Activated naive CD8-positive, alpha-beta T cell (primary cell): Measurements from ENCODE around the gene AGTPBP1.
A peak's percentile ranks its signal among the peaks of the same experiment; 100 is the strongest.
"Not testable (repeated sequence)": the region's sequence is repeated elsewhere in the genome, so short reads cannot be mapped to it uniquely, and the experiment has no call there.

Experiments
- H3K27ac Mint-ChIP-seq: one replicate; pipeline ENCODE4 v1.8.0; 2021; ENCODE audit warnings: mixed read lengths
- H3K27me3 Mint-ChIP-seq: one replicate; pipeline ENCODE4 v1.8.0; 2021; ENCODE audit warnings: mixed read lengths
- H3K36me3 Mint-ChIP-seq: one replicate; pipeline ENCODE4 v1.8.0; 2021; ENCODE audit warnings: mixed read lengths
- H3K4me1 Mint-ChIP-seq: one replicate; pipeline ENCODE4 v1.8.0; 2021; ENCODE audit warnings: low read depth, mixed read lengths
- H3K4me3 Mint-ChIP-seq: one replicate; pipeline ENCODE4 v1.8.0; 2021; ENCODE audit warnings: mild to moderate bottlenecking, mixed read lengths
- H3K9me3 Mint-ChIP-seq: one replicate; pipeline ENCODE4 v1.8.0; 2021; ENCODE audit warnings: low read depth, mixed read lengths

AGTPBP1 gene, protein sequence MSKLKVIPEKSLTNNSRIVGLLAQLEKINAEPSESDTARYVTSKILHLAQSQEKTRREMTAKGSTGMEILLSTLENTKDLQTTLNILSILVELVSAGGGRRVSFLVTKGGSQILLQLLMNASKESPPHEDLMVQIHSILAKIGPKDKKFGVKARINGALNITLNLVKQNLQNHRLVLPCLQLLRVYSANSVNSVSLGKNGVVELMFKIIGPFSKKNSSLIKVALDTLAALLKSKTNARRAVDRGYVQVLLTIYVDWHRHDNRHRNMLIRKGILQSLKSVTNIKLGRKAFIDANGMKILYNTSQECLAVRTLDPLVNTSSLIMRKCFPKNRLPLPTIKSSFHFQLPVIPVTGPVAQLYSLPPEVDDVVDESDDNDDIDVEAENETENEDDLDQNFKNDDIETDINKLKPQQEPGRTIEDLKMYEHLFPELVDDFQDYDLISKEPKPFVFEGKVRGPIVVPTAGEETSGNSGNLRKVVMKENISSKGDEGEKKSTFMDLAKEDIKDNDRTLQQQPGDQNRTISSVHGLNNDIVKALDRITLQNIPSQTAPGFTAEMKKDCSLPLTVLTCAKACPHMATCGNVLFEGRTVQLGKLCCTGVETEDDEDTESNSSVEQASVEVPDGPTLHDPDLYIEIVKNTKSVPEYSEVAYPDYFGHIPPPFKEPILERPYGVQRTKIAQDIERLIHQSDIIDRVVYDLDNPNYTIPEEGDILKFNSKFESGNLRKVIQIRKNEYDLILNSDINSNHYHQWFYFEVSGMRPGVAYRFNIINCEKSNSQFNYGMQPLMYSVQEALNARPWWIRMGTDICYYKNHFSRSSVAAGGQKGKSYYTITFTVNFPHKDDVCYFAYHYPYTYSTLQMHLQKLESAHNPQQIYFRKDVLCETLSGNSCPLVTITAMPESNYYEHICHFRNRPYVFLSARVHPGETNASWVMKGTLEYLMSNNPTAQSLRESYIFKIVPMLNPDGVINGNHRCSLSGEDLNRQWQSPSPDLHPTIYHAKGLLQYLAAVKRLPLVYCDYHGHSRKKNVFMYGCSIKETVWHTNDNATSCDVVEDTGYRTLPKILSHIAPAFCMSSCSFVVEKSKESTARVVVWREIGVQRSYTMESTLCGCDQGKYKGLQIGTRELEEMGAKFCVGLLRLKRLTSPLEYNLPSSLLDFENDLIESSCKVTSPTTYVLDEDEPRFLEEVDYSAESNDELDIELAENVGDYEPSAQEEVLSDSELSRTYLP

DNA sequence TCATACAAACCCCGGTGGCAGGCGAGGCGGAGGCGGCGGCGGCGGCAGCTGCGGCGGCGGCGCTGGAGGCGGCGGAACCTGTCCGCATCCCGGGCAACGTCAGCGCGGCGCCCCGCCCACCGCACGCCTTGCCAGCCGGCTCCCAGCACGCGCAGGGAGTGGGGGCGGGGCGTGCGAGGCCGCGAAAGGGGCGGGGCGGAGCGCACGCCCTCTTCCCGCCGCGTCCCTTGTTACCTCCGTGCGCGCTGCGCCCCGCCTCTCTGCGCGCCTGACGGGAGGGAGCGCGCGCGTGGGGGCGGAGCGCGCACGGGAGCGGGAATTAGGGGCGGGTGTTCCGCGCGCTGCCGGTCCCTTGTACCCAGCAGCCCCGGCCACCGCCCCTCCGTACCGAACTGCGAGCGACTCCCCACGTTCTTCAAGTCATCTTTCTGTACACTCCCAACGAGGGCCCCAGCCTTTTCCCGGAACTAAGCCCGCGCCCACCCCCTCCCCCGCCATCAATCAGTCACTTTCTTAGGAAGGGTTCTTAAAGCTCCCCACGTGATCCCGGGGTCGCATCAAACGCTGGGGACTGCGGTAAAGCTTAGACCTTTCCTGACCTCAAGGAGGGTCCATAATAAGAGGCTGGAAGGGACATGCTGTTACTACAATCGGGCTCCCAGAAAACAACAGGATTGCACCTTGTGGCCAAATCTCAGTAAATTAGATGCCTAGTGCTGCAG lies at the start of gene AGTPBP1:
Gene AGTPBP1, minus strand, starts transcription at position 80 of the 722 bp plus-strand sequence. CDS start 29,421 bp downstream, outside the sequence.
- Mint-ChIP-seq H3K4me1 (peaks cover 39% of the 10 kb centered on the region), H3K27me3 (no peaks in the 10 kb centered on the region), H3K9me3 (no peaks in the 10 kb centered on the region), H3K36me3 (peaks cover 3% of the 10 kb centered on the region), H3K4me3 (peak within 1 kb of the TSS; percentile 96), H3K27ac (peak within 1 kb of the TSS; percentile 97)

DNA sequence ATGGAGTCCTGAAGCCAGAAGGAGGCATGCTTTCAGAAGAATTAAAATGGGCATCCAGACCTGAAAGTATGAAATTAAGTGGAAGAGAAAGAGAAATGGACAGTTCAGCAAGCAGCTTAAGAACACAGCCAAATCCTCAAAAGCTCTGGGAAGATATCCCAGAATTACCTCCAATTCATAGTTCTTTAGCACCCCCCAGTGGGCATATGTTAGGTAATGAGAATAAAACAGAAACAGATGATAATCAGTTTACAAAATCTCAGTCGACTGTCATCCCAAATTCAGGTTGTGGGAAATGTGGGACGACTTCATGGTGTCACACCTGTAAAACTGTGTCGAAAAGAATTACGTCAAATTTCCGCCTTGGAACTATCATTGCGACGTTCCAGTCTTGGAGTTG lies 44.4 kb upstream of the AGTPBP1 start:
- H3K27me3 Mint-ChIP-seq, H3K9me3 Mint-ChIP-seq, H3K4me1 Mint-ChIP-seq, H3K27ac Mint-ChIP-seq, H3K36me3 Mint-ChIP-seq, H3K4me3 Mint-ChIP-seq: not testable (repeated sequence)

DNA sequence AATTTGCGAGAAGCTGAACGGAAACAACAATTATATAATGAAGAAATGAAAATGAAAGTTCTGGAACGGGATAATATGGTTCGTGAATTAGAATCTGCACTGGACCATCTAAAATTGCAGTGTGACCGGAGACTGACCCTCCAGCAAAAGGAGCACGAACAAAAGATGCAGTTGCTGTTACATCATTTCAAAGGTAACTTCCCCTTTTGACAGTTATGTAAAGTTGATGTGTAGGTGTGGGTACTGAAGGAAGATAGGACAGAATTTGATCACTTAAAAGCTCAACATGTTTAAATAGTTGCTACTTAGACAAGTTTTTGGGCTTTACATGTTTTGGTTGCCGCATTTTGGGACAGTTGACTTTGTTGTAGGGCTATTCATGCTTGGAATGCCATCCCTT lies 32.1 kb upstream of the AGTPBP1 start:
- not testable (repeated sequence) for H3K4me3 Mint-ChIP-seq, H3K27ac Mint-ChIP-seq, H3K9me3 Mint-ChIP-seq, H3K36me3 Mint-ChIP-seq, H3K4me1 Mint-ChIP-seq, H3K27me3 Mint-ChIP-seq

DNA sequence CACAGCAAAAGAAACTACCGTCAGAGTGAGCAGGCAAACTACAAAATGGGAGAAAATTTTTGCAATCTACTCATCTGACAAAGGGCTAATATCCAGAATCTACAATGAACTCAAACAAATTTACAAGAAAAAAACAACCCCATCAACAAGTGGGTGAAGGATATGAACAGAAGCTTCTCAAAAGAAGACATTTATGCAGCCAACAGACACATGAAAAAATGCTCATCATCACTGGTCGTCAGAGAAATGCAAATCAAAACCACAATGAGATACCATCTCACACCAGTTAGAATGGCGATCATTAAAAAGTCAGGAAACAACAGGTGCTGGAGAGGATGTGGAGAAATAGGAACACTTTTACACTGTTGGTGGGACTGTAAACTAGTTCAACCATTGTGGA lies 20.0 kb upstream of the AGTPBP1 start:
- H3K27me3 Mint-ChIP-seq, H3K36me3 Mint-ChIP-seq, H3K4me3 Mint-ChIP-seq, H3K9me3 Mint-ChIP-seq, H3K4me1 Mint-ChIP-seq, H3K27ac Mint-ChIP-seq: not testable (repeated sequence)

DNA sequence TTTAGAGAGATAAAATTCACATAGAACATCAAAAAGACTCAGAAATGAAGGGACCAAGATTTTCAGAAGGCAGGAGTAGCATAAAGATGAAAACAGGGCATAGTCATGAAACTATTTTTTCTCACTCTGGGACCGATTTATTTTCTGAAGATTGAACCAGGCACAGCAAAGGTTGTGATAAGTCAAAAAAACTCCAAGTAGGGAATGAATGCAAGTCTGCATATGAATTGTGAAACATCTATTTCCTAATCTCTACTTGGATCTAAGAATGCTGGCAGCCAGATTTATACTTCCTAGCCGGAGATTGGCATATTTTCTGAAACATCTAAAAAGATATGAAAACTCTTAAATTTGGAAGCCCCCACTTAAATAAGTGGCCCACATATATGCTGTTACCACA lies 16.0 kb upstream of the AGTPBP1 start:
- not testable (repeated sequence) for H3K27ac Mint-ChIP-seq, H3K36me3 Mint-ChIP-seq, H3K27me3 Mint-ChIP-seq, H3K4me1 Mint-ChIP-seq, H3K9me3 Mint-ChIP-seq, H3K4me3 Mint-ChIP-seq

DNA sequence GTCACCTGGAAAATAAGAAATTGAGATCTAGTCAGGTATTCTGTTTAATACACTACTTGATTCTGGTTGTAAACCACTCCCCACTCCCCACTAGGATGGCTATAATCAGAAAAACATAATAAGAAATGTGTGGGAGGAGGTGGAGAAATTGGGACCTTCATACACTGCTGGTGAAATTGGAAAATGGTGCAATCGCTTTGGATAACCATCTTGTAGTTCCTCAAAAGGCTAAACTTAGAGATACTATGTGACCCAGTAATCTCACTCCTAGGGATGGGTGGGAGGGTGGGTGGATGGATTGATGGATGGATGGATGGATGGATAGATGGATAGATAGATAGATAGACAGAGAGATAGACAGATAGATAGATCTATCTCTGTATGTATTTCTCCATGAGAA lies 14.5 kb upstream of the AGTPBP1 start:
- not testable (repeated sequence) for H3K4me1 Mint-ChIP-seq, H3K27ac Mint-ChIP-seq, H3K27me3 Mint-ChIP-seq, H3K36me3 Mint-ChIP-seq, H3K4me3 Mint-ChIP-seq, H3K9me3 Mint-ChIP-seq

DNA sequence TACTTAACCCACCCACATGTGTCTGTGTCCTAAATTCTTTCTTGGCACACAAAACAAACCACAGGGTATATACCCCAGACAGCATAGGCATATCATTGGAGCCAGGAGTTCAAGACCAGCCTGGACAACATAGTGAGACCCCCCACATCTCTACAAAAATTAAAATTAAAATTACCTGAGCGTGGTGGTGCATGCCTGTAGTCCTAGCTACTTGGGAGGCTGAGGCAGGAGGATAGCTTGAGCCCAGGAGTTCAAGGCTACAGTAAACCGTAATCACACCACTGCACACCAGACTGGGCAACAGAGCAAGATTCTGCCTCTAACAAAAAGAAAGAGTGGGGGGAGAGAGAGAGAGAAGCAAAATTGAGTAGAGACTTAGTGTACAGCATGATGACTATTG lies 4.6 kb upstream of the AGTPBP1 start:
- no peaks in the 10 kb centered on the region for H3K36me3 Mint-ChIP-seq
- H3K9me3 Mint-ChIP-seq: no peaks in the 10 kb centered on the region
- H3K4me1 Mint-ChIP-seq: peaks cover 9% of the 10 kb centered on the region
- no peak overlapping the region for H3K27ac Mint-ChIP-seq
- H3K4me3 Mint-ChIP-seq: no peak overlapping the region
- peaks cover 3% of the 10 kb centered on the region for H3K27me3 Mint-ChIP-seq

DNA sequence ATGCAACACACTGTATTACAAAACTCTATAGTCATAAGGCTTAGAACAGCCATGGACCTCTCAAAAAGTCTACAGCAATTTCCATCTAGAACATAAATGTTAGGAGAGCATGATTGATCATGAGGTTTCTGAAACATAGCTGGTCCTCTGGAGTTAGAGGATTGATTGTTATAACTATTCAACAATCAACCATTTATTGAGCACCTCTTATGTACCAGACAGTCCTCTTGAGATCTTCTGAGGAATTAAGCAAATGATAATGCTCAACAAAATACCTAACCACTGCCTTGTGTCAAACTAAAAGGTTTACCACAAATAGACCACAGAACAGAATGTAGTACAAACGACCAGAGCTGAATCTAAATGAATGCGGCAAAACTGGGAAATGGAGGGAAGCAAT lies 3.4 kb upstream of the AGTPBP1 start:
- Mint-ChIP-seq H3K27ac (no peak overlapping the region), H3K9me3 (no peaks in the 10 kb centered on the region), H3K4me3 (no peak overlapping the region), H3K27me3 (peaks cover 2% of the 10 kb centered on the region), H3K36me3 (peaks cover 3% of the 10 kb centered on the region), H3K4me1 (peaks cover 16% of the 10 kb centered on the region)

DNA sequence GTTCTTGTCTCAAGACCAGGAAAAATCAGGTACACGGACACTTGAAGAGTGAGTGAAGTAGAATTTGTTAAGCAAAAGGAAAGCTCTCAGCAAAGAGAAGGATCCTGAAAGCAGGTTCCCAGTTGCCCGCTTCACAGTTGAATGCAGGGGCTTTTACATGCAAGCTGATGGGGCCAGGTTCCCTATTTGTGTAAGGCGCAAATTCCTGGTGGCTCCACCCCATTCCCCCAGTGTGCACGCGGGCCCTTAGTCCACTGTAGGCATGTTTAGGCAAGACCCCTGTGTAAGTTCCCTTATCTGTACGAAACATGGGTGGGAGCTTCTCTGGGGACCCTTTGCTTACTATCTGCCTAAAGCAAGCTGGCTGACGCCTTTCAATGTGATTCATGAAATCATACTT lies 2.7 kb upstream of the AGTPBP1 start:
- Mint-ChIP-seq H3K9me3 (no peaks in the 10 kb centered on the region), H3K36me3 (peaks cover 3% of the 10 kb centered on the region), H3K4me1 (peaks cover 20% of the 10 kb centered on the region), H3K4me3 (no peak overlapping the region), H3K27ac (no peak overlapping the region), H3K27me3 (peaks cover 2% of the 10 kb centered on the region)

DNA sequence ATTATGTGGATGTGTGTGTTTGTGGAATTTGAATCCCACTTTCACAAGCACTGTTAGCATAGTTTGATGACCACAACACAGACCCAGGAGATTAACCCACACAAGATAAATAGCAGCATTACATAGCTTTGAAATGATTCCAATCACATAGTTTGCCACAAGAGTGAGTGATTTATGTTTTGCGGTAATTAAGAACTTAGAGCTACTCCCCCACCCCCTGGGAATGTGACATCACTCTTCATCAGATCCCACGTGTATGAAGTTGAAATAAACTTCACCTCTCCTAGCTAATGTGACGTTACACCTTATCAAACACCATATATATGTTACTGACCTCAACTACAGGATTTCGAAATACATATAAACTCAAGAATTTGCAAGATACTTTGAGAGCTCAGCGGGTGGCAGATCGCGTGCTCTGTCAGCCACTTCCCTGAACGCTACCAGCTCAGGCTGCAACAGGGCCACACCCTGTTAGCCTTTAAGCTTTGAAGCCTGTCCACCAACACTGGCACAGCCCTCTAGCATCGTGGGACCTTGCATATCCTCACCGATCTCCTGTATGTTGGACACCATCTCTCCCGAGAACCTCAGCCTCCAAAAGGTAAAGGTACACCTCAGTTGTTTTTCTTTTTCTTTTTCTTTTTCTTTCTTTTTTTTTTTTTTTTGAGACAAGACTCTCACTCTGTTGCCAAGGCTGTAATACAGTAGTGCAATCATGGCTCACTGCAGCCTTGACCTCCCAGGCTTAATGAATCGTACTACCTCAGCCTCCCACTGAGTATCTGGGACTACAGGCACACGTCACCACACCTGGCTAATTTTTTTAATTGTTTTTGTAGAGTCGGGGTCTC lies 1.7 kb upstream of the AGTPBP1 start:
- Mint-ChIP-seq H3K9me3 (no peaks in the 10 kb centered on the region), H3K36me3 (peaks cover 3% of the 10 kb centered on the region), H3K27me3 (no peaks in the 10 kb centered on the region), H3K4me3 (peak overlapping the region; percentile 51), H3K4me1 (peaks cover 27% of the 10 kb centered on the region), H3K27ac (peak overlapping the region; percentile 61)

DNA sequence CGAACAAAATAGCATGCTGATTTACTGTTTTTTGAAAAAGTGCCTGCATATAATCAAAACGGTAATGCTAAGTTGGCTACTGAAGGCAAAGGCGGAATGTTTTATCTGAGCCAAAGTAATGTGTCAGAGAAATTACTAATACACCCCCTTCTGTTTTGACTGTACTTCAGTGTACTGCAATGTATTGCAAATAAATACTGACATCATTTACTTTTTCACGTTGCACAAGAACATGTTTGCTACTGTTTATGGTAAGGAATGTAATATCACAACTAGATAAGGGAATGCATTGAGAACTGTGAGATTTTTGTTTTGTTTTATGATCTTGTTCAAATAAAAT lies 813 bp upstream of the AGTPBP1 start:
- Mint-ChIP-seq H3K9me3 (no peaks in the 10 kb centered on the region), H3K4me1 (peaks cover 34% of the 10 kb centered on the region), H3K27ac (peak overlapping the region; percentile 91), H3K27me3 (no peaks in the 10 kb centered on the region), H3K36me3 (peaks cover 3% of the 10 kb centered on the region), H3K4me3 (peak overlapping the region; percentile 90)

DNA sequence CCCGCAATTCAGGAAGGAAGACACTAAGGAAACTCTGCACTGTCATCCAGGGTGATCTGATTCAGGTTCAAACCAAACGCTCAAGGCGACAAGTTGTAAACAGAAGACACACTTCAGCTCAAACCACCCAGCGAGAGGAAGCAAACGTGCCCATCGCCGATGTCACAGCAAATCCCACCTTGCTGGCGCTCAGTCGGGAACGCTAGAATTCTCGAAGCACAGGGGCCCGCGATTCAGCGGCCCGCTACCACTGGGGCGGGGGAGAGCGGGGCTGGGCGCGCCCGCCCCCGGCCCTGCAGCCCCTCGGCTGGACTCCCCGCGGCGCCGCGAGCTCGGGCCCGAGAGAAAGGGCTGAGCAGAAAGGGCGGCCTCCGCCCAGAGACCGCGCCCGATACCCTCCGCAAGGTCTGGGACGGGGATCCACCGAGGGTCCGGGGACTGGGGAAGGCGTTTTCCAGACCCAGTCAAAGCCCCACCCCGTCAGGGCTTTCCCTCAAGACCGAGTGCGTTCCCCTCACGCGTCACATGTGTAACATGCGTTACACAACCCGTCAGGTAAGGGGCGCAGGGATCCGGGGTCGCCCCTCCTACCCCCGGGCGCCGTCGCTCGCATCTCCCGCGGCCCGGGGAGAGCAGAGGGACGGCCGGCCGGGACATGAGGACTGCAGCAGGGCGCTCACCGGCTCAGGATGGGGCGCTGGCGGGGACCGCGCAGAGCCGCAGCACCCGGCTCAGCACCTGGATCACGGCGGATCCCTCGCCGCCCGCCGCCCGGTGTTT lies 469 bp downstream of the AGTPBP1 start:
- peaks cover 39% of the 10 kb centered on the region for H3K4me1 Mint-ChIP-seq
- peaks cover 3% of the 10 kb centered on the region for H3K36me3 Mint-ChIP-seq
- peak overlapping the region; percentile 96 for H3K4me3 Mint-ChIP-seq
- H3K9me3 Mint-ChIP-seq: no peaks in the 10 kb centered on the region
- no peaks in the 10 kb centered on the region for H3K27me3 Mint-ChIP-seq
- peak overlapping the region; percentile 97 for H3K27ac Mint-ChIP-seq

DNA sequence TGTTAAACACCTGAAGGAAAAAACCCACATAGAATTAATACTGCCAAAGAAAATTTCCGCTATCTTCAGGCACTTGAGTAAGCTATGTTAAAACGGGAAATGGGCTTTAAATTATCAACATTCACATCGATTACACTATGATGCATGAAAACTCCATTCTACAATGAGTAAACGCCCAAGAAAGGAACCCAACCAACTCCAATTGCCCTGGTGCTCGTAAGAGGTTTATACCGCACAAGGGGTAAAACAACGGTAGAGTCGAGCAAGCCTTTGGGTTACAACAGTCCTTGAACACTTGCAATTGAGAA lies 1.0 kb downstream of the AGTPBP1 start:
- H3K4me1 Mint-ChIP-seq: peaks cover 39% of the 10 kb centered on the region
- peak overlapping the region; percentile 97 for H3K27ac Mint-ChIP-seq
- H3K36me3 Mint-ChIP-seq: peaks cover 3% of the 10 kb centered on the region
- H3K9me3 Mint-ChIP-seq: no peaks in the 10 kb centered on the region
- no peaks in the 10 kb centered on the region for H3K27me3 Mint-ChIP-seq
- peak overlapping the region; percentile 96 for H3K4me3 Mint-ChIP-seq
